HS-5 (cell line): ENCODE data around the gene CSTB.

ENCODE experiments used
- DNase-seq: peaks from one replicate; pipeline ENCODE4 v3.0.0-alpha.2; 2012; ENCODE audit warnings: low read depth

The CSTB gene

GRCh38 chr21:43789276-43790009 lies 13.3 kb upstream of the CSTB start, which contains the start of gene RRP1:
TSS of gene RRP1 (plus strand) at chr21:43789577. CDS start at chr21:43789630, 53 bp downstream.
- peak; percentile 40 for DNase-seq

GRCh38 chr21:43786807-43787440 lies 10.8 kb upstream of the CSTB start:
- no peak for DNase-seq

GRCh38 chr21:43786300-43786806 lies 10.2 kb upstream of the CSTB start:
- DNase-seq = no peak

- no peak for DNase-seq
Measured at GRCh38 chr21:43785134-43785533, 9.0 kb upstream of the CSTB start.

- DNase-seq = no peak
Measured at GRCh38 chr21:43783098-43783700, 7.1 kb upstream of the CSTB start.

GRCh38 chr21:43782431-43783097 lies 6.5 kb upstream of the CSTB start:
- no peak for DNase-seq

GRCh38 chr21:43781846-43782245 lies 5.7 kb upstream of the CSTB start:
- DNase-seq = no peak

GRCh38 chr21:43779660-43780059 lies 3.6 kb upstream of the CSTB start:
- no peak for DNase-seq

GRCh38 chr21:43778469-43779335 lies 2.6 kb upstream of the CSTB start:
- DNase-seq = no peak

- DNase-seq = no peak
Measured at GRCh38 chr21:43777953-43778352, 1.8 kb upstream of the CSTB start.

- no peak for DNase-seq
Measured at GRCh38 chr21:43775190-43775589, 918 bp downstream of the CSTB start.

GRCh38 chr21:43774163-43774562 lies 1.9 kb downstream of the CSTB start:
- DNase-seq = no peak

GRCh38 chr21:43772425-43772821 lies 3.7 kb downstream of the CSTB start:
- no peak for DNase-seq

GRCh38 chr21:43771698-43772424 lies 4.2 kb downstream of the CSTB start:
- DNase-seq = no peak

- no peak for DNase-seq
Measured at GRCh38 chr21:43771199-43771675, 4.9 kb downstream of the CSTB start.

- DNase-seq = no peak
Measured at GRCh38 chr21:43770066-43770655, 5.9 kb downstream of the CSTB start.

- DNase-seq = no peak
Measured at GRCh38 chr21:43769325-43769958, 6.7 kb downstream of the CSTB start.

GRCh38 chr21:43768868-43769167 lies 7.3 kb downstream of the CSTB start:
- DNase-seq = no peak

- DNase-seq = peak; percentile 22
Measured at GRCh38 chr21:43767984-43768867, 7.9 kb downstream of the CSTB start.
